Cardiac fibroblast (primary cell): ENCODE data around the gene MAGEF1.
"Not testable (repeated sequence)": the region's sequence is repeated elsewhere in the genome, so short reads cannot be mapped to it uniquely, and the experiment has no call there.

Source experiments
- DNase-seq, 2 donors: peaks; one replicate each; pipeline versions ENCODE4 v3.0.0 to v3.0.0-alpha.2; 2010; ENCODE audit warnings: low read depth in 2 of 2
- H3K4me3 ChIP-seq, 2 donors: replicated peaks in 1 of 2; 1 replicate in 1 of 2; 2 replicates in 1 of 2; pipeline ENCODE4 v1.5.1; 2011; ENCODE audit warnings: low read depth in 2 of 2, low read length in 2 of 2, mild to moderate bottlenecking in 2 of 2, moderate library complexity in 1 of 2
- TF ChIP-seq, protein P1 (sequence below): IDR thresholded peaks from one replicate; pipeline ENCODE4 v1.5.1; 2011; ENCODE audit warnings: low read depth, mild to moderate bottlenecking, low read length, inconsistent platforms

The MAGEF1 gene

GRCh38 chr3:184737063-184737462, 25.2 kb upstream of the MAGEF1 start:
- no peak for DNase-seq
- TF ChIP-seq, protein P1, sequence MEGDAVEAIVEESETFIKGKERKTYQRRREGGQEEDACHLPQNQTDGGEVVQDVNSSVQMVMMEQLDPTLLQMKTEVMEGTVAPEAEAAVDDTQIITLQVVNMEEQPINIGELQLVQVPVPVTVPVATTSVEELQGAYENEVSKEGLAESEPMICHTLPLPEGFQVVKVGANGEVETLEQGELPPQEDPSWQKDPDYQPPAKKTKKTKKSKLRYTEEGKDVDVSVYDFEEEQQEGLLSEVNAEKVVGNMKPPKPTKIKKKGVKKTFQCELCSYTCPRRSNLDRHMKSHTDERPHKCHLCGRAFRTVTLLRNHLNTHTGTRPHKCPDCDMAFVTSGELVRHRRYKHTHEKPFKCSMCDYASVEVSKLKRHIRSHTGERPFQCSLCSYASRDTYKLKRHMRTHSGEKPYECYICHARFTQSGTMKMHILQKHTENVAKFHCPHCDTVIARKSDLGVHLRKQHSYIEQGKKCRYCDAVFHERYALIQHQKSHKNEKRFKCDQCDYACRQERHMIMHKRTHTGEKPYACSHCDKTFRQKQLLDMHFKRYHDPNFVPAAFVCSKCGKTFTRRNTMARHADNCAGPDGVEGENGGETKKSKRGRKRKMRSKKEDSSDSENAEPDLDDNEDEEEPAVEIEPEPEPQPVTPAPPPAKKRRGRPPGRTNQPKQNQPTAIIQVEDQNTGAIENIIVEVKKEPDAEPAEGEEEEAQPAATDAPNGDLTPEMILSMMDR = no peak
- no peak overlapping the region for H3K4me3 ChIP-seq

DNA sequence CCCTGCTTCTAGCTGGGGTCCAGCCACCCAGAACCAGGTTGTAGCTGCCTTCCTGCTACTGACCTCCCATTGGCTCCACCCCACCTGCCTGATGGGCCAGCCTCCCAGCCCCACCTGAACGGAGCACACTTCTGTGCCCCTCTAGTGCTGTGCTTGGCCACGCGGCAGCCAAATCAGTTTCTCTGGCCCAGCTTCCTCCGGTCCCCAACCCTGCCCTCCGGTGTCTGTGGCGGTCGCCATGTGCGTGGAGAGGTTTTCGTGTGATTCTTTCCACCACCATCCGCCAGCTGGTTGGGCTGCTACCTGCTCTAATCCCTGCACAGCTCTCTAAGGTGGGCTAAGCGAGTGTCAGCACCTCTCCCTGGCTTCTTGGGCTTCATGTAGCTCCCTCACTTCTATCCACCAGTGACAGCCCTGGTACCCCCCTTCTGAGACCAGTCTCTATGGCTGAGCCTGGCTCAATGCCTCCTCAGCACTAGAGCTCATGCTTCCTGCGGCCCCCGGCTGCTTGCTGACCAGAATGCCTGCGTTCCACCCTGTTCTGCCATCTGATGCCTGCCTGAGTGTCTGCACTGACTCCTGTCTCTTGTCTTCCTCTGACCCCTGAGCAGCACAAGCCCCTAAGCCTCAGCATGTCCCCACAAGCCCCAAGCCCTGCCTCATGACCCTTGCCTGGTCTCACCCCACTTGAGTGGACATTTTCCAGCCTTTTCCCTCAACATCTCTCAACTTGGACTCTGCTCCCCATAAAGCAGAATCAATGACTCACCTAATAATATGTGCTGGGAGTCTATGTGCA, 23.2 kb upstream of the MAGEF1 start:
- TF ChIP-seq, protein P1 = no peak
- no peak for DNase-seq
- H3K4me3 ChIP-seq = no peak overlapping the region

DNA sequence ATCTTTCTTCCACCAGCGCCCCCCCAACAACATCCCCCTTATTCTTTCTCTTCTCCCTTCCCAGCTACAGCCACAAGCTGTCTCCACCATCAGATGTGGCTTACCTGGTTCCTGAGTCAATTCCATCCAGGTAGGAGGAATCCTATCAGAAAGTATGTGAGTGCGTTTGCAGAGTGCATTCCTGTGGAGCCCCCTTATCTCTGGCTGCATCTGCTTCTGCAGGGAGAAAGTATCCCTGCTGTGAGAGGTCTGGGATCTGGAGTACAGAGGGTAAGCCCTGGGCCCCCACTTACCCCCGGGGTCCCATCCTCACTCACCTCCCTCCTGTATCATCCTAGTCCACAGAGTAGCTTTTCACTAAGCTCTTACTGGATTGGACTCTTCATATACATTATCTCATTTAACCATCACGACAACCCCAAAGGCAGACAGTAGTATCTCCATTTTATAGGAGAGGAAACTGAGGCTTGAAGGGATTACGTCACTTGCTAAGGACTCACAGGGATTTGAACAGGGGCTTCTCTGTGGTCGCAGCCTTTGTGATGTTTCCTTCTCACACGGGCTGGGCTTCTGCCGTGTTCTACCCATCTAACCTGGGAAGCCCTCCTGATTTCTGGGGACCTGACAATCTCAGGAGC, 22.2 kb upstream of the MAGEF1 start:
- DNase-seq = no peak

DNA sequence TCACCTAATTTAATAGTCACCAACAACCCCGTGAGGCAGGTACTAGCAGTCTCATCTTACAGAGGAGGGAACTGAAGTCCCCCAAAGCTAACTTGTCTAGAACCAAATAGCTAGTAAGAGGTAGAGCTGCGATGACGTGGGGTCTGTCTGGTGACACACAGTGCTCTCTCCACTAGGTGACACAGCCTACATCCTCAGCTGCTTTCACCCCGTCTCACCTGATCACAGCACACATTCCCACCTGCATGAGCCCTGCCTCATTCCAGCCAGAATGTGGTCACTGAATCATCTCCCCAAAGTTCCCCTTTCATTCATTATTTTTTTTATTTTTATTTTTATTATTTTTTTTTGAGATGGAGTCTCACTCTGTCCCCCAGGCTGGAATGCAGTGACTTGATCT, 21.3 kb upstream of the MAGEF1 start:
- no peak for DNase-seq
- TF ChIP-seq, protein P1 = no peak
- no peak overlapping the region for H3K4me3 ChIP-seq

More for the DNA sequence above, 22.2 kb upstream of the MAGEF1 start:
- TF ChIP-seq, protein P1 = no peak
- H3K4me3 ChIP-seq = no peak overlapping the region

GRCh38 chr3:184731786-184732537, 20.1 kb upstream of the MAGEF1 start:
- H3K4me3 ChIP-seq = no peak overlapping the region
- no peak for DNase-seq
- TF ChIP-seq, protein P1 = no peak

GRCh38 chr3:184730924-184731323, 19.1 kb upstream of the MAGEF1 start:
- TF ChIP-seq, protein P1 = no peak

DNA sequence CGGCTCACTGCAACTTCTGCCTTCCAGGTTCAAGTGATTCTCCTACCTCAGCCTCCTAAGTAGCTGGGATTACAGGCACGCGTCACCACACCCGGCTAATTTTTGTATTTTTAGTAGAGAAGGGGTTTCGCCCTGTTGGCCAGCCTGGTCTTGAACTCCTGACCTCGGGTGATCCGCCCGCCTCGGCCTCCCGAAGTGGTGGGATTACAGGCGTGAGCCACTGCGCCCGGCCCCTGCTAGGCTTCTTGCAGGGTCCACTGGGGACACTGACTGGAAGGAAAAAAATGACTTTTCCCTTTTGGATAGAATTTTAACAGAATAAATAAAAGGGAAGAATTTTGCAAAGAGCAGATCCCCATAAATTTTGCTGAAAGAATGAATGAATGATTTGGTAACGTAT, 17.3 kb upstream of the MAGEF1 start:
- not testable (repeated sequence) for H3K4me3 ChIP-seq, DNase-seq

More at GRCh38 chr3:184730924-184731323, 19.1 kb upstream of the MAGEF1 start:
- no peak overlapping the region for H3K4me3 ChIP-seq
- DNase-seq = no peak
